Activated CD8-positive, alpha-beta memory T cell treated with anti-CD3 and anti-CD28 coated beads for 4 hours (primary cell): ENCODE measurements around the gene CPOX.

Experiments used
- DNase-seq, 2 donors: peaks; one replicate each; pipeline ENCODE4 v3.0.0-alpha.2; 2020; ENCODE audit warnings: low read depth in 2 of 2

The CPOX gene

DNA sequence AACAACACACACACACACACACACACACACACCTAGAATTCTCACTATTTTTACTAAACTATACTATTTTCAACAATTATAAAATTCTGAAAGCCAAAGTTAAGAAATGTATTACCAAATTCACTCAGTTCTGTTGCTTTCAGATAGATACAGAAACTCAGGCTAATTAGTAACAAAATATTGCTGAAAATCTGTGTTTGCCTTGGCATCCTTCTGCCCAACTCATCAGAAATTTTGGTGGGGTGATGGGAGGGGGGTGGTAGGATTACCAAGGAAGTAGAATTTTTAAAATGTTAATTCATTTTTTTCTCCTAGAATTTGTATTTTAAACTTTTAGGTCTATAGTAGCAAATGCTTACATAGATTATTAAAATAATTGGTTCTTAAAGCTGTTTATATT lies 2.7 kb upstream of the CPOX start:
- no peak for DNase-seq

DNA sequence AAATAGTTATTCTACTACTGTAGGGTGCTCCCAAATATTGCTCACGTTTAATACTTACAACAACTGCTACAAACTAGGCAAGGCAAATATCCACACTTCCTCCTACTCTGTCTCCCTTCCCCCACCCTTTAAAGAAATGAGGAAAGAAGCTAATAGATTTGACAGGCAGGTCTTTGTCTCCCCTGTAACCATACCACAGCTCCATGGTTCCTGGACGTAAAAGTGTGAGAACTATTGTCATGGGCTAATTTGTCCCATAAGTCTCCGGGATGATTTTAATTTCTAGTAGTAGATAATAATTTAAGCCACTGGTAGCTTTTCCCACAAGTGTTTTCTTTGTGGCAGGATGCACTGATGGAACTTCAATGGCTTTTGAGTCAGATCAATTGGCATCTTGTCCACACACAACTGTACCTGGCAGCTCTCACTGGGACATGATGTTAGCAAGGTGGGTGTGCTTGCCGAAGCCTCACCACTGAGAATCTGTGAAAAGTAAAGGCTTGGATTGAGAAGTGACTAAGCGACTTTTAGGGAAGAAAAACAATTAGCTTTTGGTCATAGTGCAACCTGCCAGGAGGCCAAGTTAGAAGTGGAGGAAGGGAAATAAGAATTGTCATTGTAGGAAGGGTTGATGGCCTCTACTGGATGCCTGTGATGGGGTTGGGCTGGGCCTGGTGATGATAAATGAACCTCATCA lies 1.4 kb upstream of the CPOX start:
- DNase-seq, result no peak

- no peak for DNase-seq
These were observed 971 bp downstream of the CPOX start for GRCh38 chr3:98592345-98592935.

GRCh38 chr3:98589331-98590036 lies 3.9 kb downstream of the CPOX start:
- DNase-seq, result no peak

- no peak for DNase-seq
These were observed 5.3 kb downstream of the CPOX start for GRCh38 chr3:98588065-98588464.

- DNase-seq, result no peak
These were observed 5.8 kb downstream of the CPOX start for GRCh38 chr3:98587654-98588053.

DNA sequence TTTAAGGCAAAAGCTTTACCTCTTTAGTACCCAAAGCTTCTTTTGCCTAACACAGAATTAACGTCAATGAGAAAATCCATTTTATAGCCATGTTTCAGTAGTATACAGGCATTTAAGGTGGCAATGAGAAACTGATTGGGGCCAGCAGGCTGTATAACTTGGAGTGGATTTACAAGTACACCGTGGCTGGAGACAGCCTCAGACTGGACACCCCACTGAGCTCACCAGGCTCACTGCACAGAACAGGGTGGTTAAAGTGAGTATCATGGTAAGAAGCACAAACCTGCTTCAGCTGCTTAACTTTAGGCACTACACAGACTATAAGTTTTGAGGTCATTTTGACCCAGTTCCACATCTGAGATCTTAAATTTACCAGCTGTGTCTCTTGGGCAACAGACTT lies 8.9 kb downstream of the CPOX start:
- DNase-seq, result no peak

DNA sequence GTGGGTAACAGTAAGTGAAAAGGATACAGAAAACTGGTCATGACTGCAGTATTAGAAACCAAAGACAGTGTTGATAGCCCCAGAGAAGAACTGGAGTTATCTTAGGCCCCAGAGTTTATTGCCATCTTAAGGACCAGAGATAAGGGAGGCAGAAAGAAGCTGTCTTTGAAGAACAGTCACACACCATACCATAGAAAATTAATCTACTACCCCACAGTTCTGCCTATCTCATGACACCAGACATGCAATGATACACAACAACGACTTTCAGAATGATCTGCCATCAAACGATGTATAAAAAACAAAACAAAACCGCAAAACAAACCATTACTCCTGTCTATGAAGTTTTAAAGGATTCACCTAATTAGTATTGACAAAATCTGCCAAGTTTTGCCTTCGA lies 9.6 kb downstream of the CPOX start:
- DNase-seq, result no peak

- no peak for DNase-seq
These were observed 11.4 kb downstream of the CPOX start for GRCh38 chr3:98582042-98582441.

GRCh38 chr3:98581474-98581873 lies 11.9 kb downstream of the CPOX start:
- no peak for DNase-seq

DNA sequence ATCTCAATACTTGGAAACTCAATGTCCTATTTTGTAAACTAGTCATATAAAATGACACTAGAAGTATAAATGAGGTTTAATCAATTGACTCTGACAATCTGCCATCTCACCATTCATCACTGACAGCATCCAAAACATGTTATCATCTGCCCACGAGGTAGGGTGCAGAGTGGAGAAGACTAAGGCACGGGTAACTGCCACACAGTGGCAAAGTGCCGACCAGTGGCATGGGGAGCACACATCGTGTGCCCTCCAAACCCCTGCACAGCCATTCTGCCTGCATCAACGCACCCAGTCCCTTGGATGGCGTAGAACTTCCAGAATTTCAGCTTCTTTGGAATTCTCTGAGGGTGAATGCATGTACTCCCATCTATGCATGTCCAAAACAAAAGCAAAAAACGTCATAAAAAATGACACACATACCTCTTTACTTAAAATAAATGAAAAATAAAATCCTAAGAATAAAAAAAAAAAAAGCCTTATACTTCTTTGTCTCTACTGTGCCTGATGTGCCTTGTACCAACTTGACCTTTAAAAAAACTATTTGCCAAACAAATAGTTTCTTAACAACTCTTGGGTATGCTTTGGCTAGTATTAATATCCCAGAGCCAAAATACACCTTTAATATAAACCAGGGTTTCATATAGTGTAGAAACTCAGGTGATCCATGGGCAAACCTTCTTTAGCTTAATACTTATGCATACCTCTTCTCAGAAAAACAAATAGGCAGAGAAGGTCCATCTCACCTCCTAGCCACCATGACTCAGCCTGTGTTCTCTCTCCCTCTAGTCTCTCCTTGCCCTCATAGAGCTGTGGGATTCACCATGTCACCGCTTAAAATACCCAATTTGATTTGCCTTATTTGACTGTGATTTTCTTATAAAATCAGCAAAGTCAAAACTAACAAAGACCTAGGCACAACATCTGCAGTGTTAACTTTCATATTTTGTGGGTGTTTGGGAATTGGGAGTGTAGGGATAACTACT lies 12.7 kb downstream of the CPOX start:
- no peak for DNase-seq

DNA sequence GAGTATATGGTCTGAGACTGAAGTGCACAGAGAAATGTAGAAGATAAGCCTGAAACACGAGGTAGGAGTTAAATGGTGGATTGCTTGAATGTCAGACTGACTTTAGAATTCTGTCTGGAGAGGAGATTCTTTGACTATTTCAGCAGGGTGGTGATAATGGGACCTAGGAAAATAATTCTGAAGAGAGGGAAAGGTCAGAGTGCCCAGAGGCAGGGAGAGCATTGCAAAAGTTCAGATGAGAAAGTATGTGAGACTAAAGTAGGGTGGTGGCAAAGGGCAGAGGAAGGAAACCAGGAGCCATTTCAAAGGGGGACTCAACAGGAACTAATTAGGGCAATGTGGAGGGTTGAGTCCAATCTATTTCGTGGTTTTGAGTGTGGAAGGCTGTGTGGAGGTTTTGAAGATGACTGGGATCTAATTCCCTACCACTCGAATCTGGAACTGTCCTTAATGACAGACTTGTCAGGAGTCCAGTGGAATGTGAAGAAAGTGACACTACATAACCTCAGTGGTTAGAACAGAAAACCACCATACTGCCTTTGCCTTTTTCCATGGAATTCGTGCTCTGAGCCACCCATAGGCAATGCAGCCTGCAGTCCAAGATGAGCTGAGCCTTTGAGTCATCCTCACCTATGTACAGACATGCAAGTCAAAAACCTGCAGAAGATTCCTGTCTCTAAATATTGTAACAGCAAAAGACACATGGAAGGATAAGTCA lies 16.1 kb downstream of the CPOX start:
- no peak for DNase-seq

DNA sequence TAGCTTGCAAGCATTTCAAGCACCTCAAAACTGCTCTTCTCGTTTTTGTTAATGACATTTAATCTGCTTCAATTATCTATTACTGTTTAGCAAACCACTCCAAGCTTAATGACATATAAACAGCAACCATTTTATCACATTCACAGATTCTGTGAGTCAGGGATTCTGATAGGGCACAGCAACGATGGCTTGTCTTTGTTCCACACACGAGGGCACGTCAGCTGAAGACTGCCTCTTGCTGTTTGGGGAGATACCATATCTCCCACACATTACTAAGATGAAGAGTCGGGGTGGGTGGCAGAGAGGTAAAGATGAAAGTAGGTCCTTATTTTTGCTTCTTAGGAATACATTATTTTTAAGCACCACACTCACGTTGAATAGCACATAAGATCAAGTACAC lies 19.3 kb downstream of the CPOX start:
- peak in 1 of 2 donors; percentile 12 for DNase-seq

DNA sequence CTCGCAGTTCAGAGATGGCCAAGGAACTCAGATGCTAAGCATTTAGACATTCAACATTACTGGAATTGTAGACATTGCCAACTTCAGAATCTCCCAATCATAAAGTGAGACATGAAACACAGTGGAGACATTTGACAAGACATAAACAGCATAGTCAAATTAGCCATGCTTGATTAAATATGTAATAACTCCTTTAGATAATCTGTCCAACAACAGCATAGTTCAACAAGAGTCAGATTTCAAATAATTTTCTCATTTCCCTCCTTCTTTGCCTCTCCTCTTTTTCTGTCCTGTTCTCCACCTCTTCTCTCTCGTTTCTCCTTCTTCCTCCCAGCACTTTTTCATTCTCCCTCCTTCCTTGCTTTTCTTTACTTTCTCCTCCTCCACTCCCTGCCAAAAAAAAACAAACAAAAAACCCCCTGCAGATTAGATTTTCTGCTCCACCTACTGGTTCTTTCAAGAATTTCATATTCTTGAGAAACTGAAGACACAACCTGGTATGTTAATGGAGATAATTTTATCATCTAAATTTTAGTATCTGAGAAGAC lies 20.2 kb downstream of the CPOX start:
- DNase-seq, result no peak

DNA sequence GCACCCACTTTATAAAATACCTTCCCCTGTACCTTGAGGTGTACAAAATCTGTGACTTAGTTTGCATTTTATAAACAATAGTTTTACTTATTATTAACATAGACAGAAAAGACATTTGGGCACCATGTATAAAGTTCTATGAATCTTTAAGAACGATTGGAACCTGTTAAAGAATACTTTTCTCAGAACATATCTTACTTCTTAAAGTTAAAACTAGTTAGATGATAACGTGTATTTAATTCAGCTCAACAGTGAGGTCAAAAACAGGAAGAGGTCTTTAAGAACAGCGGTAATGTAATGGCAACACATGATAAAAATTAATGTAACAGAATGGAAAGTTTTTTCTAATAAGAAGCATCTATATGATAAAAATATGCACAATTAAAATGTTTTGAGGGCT lies 25.0 kb downstream of the CPOX start:
- DNase-seq, result no peak

GRCh38 chr3:98567666-98568270 lies 25.6 kb downstream of the CPOX start:
- no peak for DNase-seq

- no peak for DNase-seq
These were observed 27.6 kb downstream of the CPOX start for GRCh38 chr3:98565843-98566242.

DNA sequence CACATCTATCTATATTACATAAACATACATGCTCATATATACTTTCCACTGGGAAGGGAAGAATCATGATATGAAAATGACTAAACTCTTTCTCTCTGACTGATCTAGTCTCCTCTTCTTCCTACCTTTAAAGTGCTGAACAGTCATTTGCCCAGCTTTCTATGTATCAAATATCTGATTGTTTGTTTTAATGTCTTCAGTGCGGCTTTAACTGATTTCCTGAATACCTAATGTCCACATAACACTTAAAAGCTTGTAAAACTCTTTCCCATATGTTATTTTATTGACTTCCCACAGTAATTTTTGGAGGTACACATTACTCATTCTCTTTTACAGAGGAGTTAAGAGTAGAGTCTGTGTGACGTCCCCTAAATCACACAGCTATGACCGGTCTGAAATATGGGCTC lies 28.2 kb downstream of the CPOX start:
- DNase-seq, result no peak

GRCh38 chr3:98564282-98565005 lies 29.0 kb downstream of the CPOX start:
- no peak for DNase-seq
